NT2/D1 (cell line): Measurements from ENCODE around the gene FAM216B.
"Not testable (repeated sequence)": the region's sequence is repeated elsewhere in the genome, so short reads cannot be mapped to it uniquely, and the experiment has no call there.

Experiments
- SUZ12 ChIP-seq: IDR thresholded peaks from 2 replicates; pipeline ENCODE4 v1.6.1; 2011; ENCODE audit not compliant: insufficient read length, insufficient read depth; ENCODE audit errors: extremely low read depth
- YY1 ChIP-seq: IDR thresholded peaks from 2 replicates; pipeline ENCODE4 v1.6.1; 2011; ENCODE audit not compliant: insufficient read length, insufficient read depth

DNA sequence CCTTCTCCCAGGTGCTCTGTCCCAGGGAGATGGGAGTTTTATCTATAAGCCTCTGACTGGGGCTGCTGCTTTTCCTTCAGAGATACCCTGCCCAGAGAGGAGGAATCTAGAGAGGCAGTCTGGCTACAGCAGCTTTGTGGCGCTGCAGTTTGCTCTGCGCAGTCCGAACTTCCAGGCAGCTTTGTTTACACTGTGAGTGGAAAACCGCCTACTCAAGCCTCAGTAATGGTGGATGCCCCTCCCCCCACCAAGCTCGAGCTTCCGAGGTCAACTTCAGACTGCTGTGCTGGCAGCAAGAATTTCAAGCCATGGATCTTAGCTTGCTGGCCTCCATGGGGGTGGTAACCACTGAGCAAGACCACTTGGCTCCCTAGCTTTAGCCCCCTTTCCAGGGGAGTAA, 4.8 kb upstream of the FAM216B start:
- TF ChIP-seq YY1, SUZ12: not testable (repeated sequence)
